Thyroid gland (tissue), 4 donors: ENCODE results near the gene FBXO3. TPM values are rescaled to one million over a fixed set of nuclear protein-coding genes. Genes with fewer than 3 reads are reported as not detected.
A peak's percentile ranks its signal among the peaks of the same experiment; 100 is the strongest.

Source experiments
- DNase-seq, 2 donors: peaks; one replicate each; pipeline ENCODE4 v3.0.0-alpha.2; 2019
- H3K27ac ChIP-seq, 3 donors: fragments of 200-600 bp; sonication (generic); 1 replicate in 2 of 3; 2 replicates in 1 of 3; pipeline ENCODE4 v1.5.1; 2016 to 2019; ENCODE audit warnings: mild to moderate bottlenecking in 1 of 3, moderate library complexity in 1 of 3
- H3K27me3 ChIP-seq: fragments of 200-600 bp; sonication (generic); one replicate; pipeline ENCODE4 v1.5.1; 2019
- H3K36me3 ChIP-seq, 2 donors: fragments of 200-600 bp; sonication (generic); one replicate each; pipeline ENCODE4 v1.5.1; 2016 to 2019
- H3K4me1 ChIP-seq, 2 donors: fragments of 200-600 bp; sonication (generic); one replicate each; pipeline ENCODE4 v1.5.1; 2017 to 2019
- H3K4me3 ChIP-seq, 3 donors: fragments of 200-600 bp; sonication (generic); replicated peaks in 1 of 3; 1 replicate in 2 of 3; 2 replicates in 1 of 3; pipeline ENCODE4 v1.5.1; 2016; ENCODE audit warnings: mild to moderate bottlenecking in 1 of 3
- H3K9me3 ChIP-seq: fragments of 200-600 bp; sonication (generic); one replicate; pipeline ENCODE4 v1.5.1; 2017
- POLR2A ChIP-seq, 2 donors: fragments of 450-650 bp; IDR thresholded peaks; one replicate each; pipeline ENCODE4 v1.6.1; 2017; ENCODE audit warnings: antibody characterized with exemption in 2 of 2, mild to moderate bottlenecking in 2 of 2, moderate library complexity in 1 of 2
- WGBS, 2 donors: methylation state at CpG; one replicate each; pipeline ENCODE4 v1.1.5; 2017; 5-methylcytosine and 5-hydroxymethylcytosine counted together
- intact Hi-C: fragments of 100-400 bp; cut with DNase I; formaldehyde crosslinking; loops from one replicate; pipeline ENCODE4 v1.15.1; 2023
- total RNA-seq, 4 donors: library from RNA; depleted of rRNA; stranded (reverse); fragments of >200 nt; gene quantifications; one replicate each; pipeline ENCODE4 v1.2.3, GENCODE V29; 2016
- TF ChIP-seq, protein P1 (sequence below), 6 experiments: fragments of 200-600 bp in 3 of 6; fragments of 450-650 bp in 3 of 6; sonication (generic) in 3 of 6; IDR thresholded peaks; one replicate each; pipeline ENCODE4 v1.5.1; 2016 to 2019; ENCODE audit warnings: antibody characterized with exemption in 6 of 6, mild to moderate bottlenecking in 2 of 6, inconsistent platforms in 1 of 6, moderate library complexity in 1 of 6

Gene FBXO3
- total RNA-seq, 4 donors from 2014 or later = 55.8 to 82.0 (median 57.7) TPM

DNA sequence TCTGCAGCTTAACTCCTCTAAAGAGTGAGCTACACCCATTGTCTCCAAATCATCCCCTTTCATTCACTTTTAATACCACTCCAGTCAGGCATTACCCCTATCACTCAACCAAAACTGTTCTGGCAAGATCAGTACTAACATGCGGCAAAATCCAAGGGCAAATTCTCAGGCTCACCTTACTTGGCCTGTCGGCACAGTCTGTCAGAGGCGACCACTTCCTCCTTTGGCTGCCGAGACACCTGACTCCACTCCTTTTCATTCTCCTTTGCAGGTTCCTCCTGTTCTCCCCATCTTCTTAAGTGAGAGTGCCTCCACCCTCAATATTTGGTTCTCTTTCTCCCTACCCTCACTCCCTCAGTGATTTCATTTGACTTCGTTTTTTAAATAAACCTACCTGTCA lies 77.9 kb downstream of the FBXO3 start:
- Histone ChIP-seq H3K4me3 (no peak overlapping the region), H3K27ac (peak overlapping the region; percentile 61 to 94 (median 92)), H3K36me3 (no peaks in the 10 kb centered on the region), H3K9me3 (no peaks in the 10 kb centered on the region), H3K4me1 (peaks cover 45 to 74% of the 10 kb centered on the region in 2 donors), H3K27me3 (no peaks in the 10 kb centered on the region)
- intact Hi-C loops = no loop called here
- peak in 1 of 2 donors; percentile 62 for DNase-seq
- WGBS, 2 donors = 57 to 83% methylated on average over 5 of the region's 5 CpGs
- TF ChIP-seq, protein P1, sequence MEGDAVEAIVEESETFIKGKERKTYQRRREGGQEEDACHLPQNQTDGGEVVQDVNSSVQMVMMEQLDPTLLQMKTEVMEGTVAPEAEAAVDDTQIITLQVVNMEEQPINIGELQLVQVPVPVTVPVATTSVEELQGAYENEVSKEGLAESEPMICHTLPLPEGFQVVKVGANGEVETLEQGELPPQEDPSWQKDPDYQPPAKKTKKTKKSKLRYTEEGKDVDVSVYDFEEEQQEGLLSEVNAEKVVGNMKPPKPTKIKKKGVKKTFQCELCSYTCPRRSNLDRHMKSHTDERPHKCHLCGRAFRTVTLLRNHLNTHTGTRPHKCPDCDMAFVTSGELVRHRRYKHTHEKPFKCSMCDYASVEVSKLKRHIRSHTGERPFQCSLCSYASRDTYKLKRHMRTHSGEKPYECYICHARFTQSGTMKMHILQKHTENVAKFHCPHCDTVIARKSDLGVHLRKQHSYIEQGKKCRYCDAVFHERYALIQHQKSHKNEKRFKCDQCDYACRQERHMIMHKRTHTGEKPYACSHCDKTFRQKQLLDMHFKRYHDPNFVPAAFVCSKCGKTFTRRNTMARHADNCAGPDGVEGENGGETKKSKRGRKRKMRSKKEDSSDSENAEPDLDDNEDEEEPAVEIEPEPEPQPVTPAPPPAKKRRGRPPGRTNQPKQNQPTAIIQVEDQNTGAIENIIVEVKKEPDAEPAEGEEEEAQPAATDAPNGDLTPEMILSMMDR (IDR thresholded peaks at IDR 0.05) = no peak
- no peak for TF ChIP-seq POLR2A (IDR thresholded peaks at IDR 0.05)

DNA sequence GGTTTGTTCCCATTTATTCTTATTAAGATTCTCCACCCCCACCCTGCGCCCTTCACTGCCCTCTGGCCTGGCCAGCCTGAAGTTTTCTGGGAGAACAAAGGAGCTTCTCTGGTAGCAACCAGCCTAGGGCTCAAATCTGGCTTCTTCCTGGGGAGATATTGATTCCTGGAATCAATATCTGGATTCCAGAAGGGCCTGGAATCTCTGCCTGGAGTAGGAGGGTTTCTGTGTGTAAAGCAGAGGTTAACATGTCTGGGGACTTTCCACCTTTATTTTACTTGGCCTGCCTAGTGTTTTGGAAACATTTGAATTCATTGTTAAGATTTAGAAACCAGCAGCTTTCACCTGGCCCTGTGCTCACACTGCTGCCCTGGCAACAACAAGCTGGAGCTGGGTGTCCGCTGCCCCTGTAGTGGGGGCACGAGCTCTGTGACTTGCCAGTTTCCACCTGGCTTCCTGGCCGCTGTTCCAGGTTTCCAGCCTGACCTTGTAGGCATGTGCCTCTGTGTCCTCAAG lies 79.2 kb downstream of the FBXO3 start:
- DNase-seq = peak; percentile 72 to 88
- H3K9me3 ChIP-seq = no peaks in the 10 kb centered on the region
- WGBS, 2 donors = 39 to 55% methylated on average over 4 of the region's 4 CpGs
- no peak overlapping the region for H3K4me3 ChIP-seq
- TF ChIP-seq, protein P1 (IDR thresholded peaks at IDR 0.05) = no peak
- TF ChIP-seq POLR2A (IDR thresholded peaks at IDR 0.05) = no peak
- H3K27me3 ChIP-seq = no peaks in the 10 kb centered on the region
- intact Hi-C loops = no loop called here
- peak overlapping the region; percentile 69 to 94 (median 92) for H3K27ac ChIP-seq
- H3K36me3 ChIP-seq = no peaks in the 10 kb centered on the region
- peaks cover 47 to 74% of the 10 kb centered on the region in 2 donors for H3K4me1 ChIP-seq

DNA sequence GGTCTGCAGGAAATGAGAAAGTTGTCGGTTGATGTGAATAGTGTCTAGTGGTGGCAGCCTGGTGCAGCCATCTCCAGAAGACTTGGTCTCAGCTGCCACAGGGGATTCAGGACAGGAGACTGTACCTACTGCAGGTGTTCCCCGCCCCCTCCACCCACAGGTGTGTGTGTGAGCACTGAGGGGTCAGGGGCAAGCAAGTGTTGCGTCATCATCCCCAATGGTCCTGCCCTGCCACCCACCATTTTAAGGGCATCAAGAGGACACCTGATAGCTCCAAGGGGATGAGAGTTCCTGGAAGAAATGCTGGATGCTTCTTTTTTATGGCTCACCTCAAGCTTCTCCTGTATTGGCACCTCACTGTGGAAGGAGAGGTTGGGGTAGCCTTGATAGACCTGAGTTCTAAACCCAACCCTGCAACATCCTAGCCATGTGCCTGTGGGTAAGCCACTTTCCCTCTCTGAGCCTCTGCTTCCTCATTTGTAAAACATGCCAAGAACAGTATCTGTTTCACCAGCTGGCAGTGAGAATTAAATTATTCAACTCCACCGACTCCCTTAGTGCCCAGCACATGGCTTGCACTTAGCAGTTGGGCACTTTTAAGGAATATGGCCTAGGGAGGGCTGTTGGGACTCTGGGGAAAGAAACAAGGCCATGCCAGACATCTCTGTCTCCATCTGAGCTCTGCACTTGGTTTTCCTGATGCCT lies 79.8 kb downstream of the FBXO3 start:
- peak overlapping the region; percentile 69 to 94 (median 92) for H3K27ac ChIP-seq
- intact Hi-C loops = no loop called here
- no peak overlapping the region for H3K4me3 ChIP-seq
- no peaks in the 10 kb centered on the region for H3K27me3 ChIP-seq
- no peak for DNase-seq
- no peak for TF ChIP-seq POLR2A (IDR thresholded peaks at IDR 0.05)
- TF ChIP-seq, protein P1 (IDR thresholded peaks at IDR 0.05) = no peak
- peaks cover 47 to 73% of the 10 kb centered on the region in 2 donors for H3K4me1 ChIP-seq
- WGBS, 2 donors = 76 to 92% methylated on average over 4 of the region's 4 CpGs
- no peaks in the 10 kb centered on the region for H3K36me3 ChIP-seq
- H3K9me3 ChIP-seq = no peaks in the 10 kb centered on the region

DNA sequence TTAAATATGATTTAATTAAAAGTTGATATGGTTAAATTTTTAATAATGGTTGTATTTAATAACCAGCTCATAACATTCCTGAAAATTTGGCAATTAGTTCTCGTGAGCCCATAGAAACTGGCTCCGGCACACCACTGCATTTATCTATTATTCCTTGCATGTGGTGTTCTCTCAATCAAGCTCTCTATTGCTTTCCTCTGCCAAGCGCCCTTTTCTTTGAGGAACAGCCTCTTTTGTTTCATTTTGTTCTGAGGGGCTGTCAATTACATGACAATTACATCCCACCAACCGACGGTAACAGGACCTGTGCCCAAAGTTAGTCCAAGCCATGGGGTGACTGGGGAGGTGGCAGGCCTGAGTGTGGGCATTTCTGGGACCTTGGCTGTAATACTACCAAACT lies 81.8 kb downstream of the FBXO3 start:
- intact Hi-C loops = no loop called here
- Histone ChIP-seq H3K36me3 (no peaks in the 10 kb centered on the region), H3K4me1 (peaks cover 47 to 70% of the 10 kb centered on the region in 2 donors), H3K9me3 (no peaks in the 10 kb centered on the region), H3K27ac (peak overlapping the region; percentile 86 to 92 (median 89)), H3K4me3 (no peak overlapping the region), H3K27me3 (no peaks in the 10 kb centered on the region)
- WGBS, 2 donors = 61 to 70% methylated on average over 5 of the region's 5 CpGs
- DNase-seq = no peak
- TF ChIP-seq POLR2A (IDR thresholded peaks at IDR 0.05) = no peak
- TF ChIP-seq, protein P1 (IDR thresholded peaks at IDR 0.05) = no peak

DNA sequence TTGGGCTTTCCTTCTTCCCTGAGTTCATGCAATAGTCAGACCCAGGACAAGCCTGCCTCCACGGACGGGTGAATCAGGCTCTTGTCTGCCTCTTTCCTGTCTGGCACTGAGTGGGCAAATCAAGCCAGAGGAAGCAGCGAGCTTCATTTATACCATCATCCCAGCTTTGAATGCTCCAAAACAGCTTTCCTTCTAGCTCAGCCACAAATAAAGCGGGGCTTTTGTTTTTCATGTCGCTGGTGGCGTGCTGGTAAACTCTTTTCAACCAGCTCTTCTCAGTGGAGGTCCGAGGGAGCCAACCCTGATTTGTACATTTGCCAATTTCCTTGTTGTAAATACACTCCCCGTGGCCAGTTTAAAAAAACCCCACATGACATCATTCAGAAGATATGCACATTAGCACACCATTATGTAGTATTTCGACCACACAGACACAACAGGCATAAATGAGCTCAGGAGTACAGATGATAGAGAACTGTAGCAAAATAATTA lies 82.3 kb downstream of the FBXO3 start:
- Histone ChIP-seq H3K4me3 (no peak overlapping the region), H3K4me1 (peaks cover 46 to 68% of the 10 kb centered on the region in 2 donors), H3K9me3 (no peaks in the 10 kb centered on the region), H3K27ac (peak overlapping the region; percentile 86 to 92 (median 89)), H3K36me3 (no peaks in the 10 kb centered on the region), H3K27me3 (no peaks in the 10 kb centered on the region)
- 10 to 13% methylated on average over 9 of the region's 9 CpGs for WGBS, 2 donors
- TF ChIP-seq, protein P1 (IDR thresholded peaks at IDR 0.05) = no peak
- TF ChIP-seq POLR2A (IDR thresholded peaks at IDR 0.05) = peak in 1 of 2 donors; percentile 46
- peak; percentile 82 to 87 for DNase-seq
- intact Hi-C loops = no loop called here
